ENCODE measurements around the gene GAS6. TPM values are rescaled to one million over a fixed set of nuclear protein-coding genes. Genes with fewer than 3 reads are reported as not detected.

Gene GAS6
- total and polyA plus RNA-seq, 12 donors: 7.1 to 109 (median 82.9) TPM

- Histone ChIP-seq H3K27me3 (peaks cover 8% of the 10 kb centered on the region), H3K27ac (no peak overlapping the region), H3K4me1 (replicated peaks in 1 of 2) (no peaks in the 10 kb centered on the region), H3K36me3 (replicated peaks in 1 of 2) (no peaks in the 10 kb centered on the region), H3K4me3 (no peak overlapping the region), H3K9me3 (replicated peaks in 1 of 3) (no peaks in the 10 kb centered on the region)
- 84 to 88% (median 86%) methylated on average over 9 of the region's 9 CpGs for WGBS, 4 donors
- intact Hi-C loops (cut with DNase I): no loop called here
- TF ChIP-seq CTCF (IDR thresholded peaks at IDR 0.05) (no peak), POLR2A (IDR thresholded peaks at IDR 0.05) (no peak)
- peak in 1 of 7 donors; percentile 11 for DNase-seq
Measured at GRCh38 chr13:113901642-113902041, 37.8 kb upstream of the GAS6 start.

GRCh38 chr13:113901231-113901630 lies 37.4 kb upstream of the GAS6 start:
- DNase-seq: peak in 1 of 7 donors; percentile 8
- H3K4me1 ChIP-seq (replicated peaks in 1 of 2): no peaks in the 10 kb centered on the region
- H3K4me3 ChIP-seq: no peak overlapping the region
- H3K27ac ChIP-seq: no peak overlapping the region
- WGBS, 4 donors: 57 to 68% (median 62%) methylated on average over 7 of the region's 7 CpGs
- no peaks in the 10 kb centered on the region for H3K9me3 ChIP-seq (replicated peaks in 1 of 3)
- H3K27me3 ChIP-seq: peaks cover 8% of the 10 kb centered on the region
- intact Hi-C loops (cut with DNase I): no loop called here
- no peak for TF ChIP-seq POLR2A (IDR thresholded peaks at IDR 0.05)
- TF ChIP-seq CTCF (IDR thresholded peaks at IDR 0.05): no peak
- H3K36me3 ChIP-seq (replicated peaks in 1 of 2): no peaks in the 10 kb centered on the region

- no peaks in the 10 kb centered on the region for H3K4me1 ChIP-seq (replicated peaks in 1 of 2)
- peaks cover 5% of the 10 kb centered on the region for H3K27me3 ChIP-seq
- intact Hi-C loops (cut with DNase I): no loop called here
- 41 to 85% (median 72%) methylated on average over 2 to 10 of the region's 10 CpGs for WGBS, 4 donors
- TF ChIP-seq CTCF (IDR thresholded peaks at IDR 0.05): no peak
- TF ChIP-seq POLR2A (IDR thresholded peaks at IDR 0.05): no peak
- no peaks in the 10 kb centered on the region for H3K36me3 ChIP-seq (replicated peaks in 1 of 2)
- H3K27ac ChIP-seq: no peak overlapping the region
- H3K4me3 ChIP-seq: no peak overlapping the region
- no peak for DNase-seq
- H3K9me3 ChIP-seq (replicated peaks in 1 of 3): no peaks in the 10 kb centered on the region
Measured at GRCh38 chr13:113900646-113901045, 36.8 kb upstream of the GAS6 start.

GRCh38 chr13:113898391-113898790 lies 34.5 kb upstream of the GAS6 start:
- intact Hi-C loops (cut with DNase I): no loop called here
- peak in 1 of 7 donors; percentile 9 for DNase-seq
- TF ChIP-seq CTCF (IDR thresholded peaks at IDR 0.05) (no peak), POLR2A (IDR thresholded peaks at IDR 0.05) (no peak)
- H3K27ac ChIP-seq: no peak overlapping the region
- H3K4me3 ChIP-seq: no peak overlapping the region
- H3K36me3 ChIP-seq (replicated peaks in 1 of 2): no peaks in the 10 kb centered on the region
- H3K27me3 ChIP-seq: peaks cover 3% of the 10 kb centered on the region
- H3K9me3 ChIP-seq (replicated peaks in 1 of 3): no peaks in the 10 kb centered on the region
- 77 to 91% (median 86%) methylated on average over 12 to 15 of the region's 15 CpGs for WGBS, 4 donors
- H3K4me1 ChIP-seq (replicated peaks in 1 of 2): no peaks in the 10 kb centered on the region

All from adrenal gland (tissue), 12 donors.